CD4-positive, alpha-beta T cell treated with Interleukin-6 at 100 ng/mL for 8 hours (primary cell): ENCODE measurements around the gene CCL24.
A peak's percentile ranks its signal among the peaks of the same experiment; 100 is the strongest.
"Not testable (repeated sequence)": the region's sequence is repeated elsewhere in the genome, so short reads cannot be mapped to it uniquely, and the experiment has no call there.

ENCODE experiments used
- DNase-seq: peaks from one replicate; pipeline ENCODE4 v3.0.0-alpha.2; 2020; ENCODE audit warnings: mixed read lengths, low spot score

The CCL24 gene

GRCh38 chr7:75780647-75781273 lies 32.8 kb downstream of the CCL24 start:
- DNase-seq = not testable (repeated sequence)

GRCh38 chr7:75779516-75779915 lies 34.1 kb downstream of the CCL24 start:
- DNase-seq = not testable (repeated sequence)

DNA sequence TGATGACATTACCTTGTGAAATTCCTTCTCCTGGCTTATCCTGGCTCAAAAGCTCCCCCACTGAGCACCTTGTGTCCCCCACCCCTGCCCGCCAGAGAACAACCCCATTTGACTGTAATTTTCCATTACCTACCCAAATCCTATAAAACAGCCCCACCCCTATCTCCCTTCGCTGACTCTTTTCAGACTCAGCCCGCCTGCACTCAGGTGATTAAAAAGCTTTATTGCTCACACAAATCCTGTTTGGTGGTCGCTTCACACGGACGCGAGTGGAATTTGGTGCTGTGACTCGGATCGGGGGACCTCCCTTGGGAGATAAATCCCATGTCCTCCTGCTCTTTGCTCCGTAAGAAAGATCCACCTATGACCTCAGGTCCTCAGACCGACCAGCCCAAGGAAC lies 34.6 kb downstream of the CCL24 start:
- not testable (repeated sequence) for DNase-seq

DNA sequence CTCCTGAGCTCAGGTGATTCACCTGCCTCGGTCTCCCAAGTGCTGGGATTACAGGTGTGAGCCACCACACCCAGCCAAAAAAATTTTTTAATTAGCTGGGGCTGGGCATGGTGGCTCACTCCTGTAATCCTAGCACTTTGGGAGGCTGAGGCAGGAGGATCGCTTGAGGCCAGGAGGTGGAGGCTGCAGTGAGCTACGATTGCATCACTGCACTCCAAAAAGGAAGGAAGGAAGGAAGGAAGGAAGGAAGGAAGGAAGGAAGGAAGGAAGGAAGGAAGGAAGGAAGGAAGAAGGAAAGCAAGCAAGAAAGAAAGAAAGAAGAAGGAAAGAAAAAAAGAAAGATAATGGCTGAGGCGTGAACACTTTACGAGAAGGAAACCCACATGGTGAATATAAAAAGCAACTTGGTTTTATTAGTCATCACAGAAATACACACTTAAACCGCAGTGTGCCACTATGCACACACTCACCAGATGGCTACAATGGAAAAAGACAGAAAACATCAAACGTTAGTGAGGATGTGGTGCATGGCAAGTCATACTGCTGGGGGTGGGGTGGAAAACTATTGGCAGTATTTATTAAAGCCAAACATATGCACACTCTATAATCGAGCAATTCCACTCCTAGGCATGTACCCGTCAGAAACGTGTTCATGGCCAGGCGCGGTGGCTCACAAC lies 37.2 kb downstream of the CCL24 start:
- peak; percentile 51 for DNase-seq

DNA sequence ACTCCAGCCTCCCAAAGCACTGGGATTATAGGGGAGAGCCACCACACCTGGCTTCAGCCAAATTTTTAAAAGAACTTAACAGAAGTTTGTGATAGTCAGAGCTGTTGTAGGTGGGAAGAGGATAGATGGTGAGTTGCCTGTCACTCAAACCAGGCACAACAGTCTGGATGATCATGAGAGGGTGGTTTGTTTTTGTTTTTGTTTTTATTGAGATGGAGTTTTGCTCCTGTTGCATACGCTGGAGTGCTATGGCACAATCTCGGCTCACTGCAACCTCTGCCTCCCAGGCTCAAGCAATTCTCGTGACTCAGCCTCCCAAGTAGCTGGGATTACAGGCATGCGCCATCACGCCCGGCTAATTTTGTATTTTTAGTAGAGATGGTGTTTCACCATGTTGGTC lies 39.6 kb downstream of the CCL24 start:
- DNase-seq = not testable (repeated sequence)

- no peak for DNase-seq
Observed at GRCh38 chr7:75772081-75773077, 41.2 kb downstream of the CCL24 start, which contains the start of gene CCL26. Gene CCL26, minus strand, starts transcription at chr7:75772211. Its CDS starts 35 bp downstream, at chr7:75772176.

- no peak for DNase-seq
Observed at GRCh38 chr7:75771224-75771623, 42.4 kb downstream of the CCL24 start.

DNA sequence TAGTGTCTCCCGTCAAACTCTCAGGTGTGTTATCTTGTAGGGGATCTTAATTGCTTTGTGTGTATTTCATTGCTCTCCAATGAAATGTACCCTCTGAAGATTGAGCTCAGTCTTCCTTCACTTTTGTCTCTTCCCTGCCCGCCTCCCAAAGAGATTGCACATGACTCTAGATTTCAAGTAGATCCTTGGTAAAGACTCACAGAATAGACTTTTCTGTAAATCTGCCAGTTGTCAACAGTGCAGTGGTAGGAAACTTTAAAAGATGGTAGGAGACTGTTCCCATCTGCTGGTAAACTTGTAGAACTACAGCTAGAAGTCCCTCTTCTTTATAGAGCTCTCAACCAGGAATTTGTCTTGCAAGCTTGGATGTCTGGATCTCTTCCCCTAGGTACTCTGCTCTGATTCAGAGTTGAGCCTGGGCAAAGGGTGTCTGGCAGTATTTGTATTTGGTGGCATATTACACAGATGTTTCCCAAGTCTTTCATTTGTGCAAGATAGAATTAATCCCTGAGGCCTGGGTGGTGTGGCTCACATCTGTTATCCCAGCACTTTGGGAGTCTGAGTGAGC lies 51.2 kb downstream of the CCL24 start:
- peak; percentile 41 for DNase-seq

- not testable (repeated sequence) for DNase-seq
Observed at GRCh38 chr7:75761801-75762200, 51.8 kb downstream of the CCL24 start.
